GM12878 (cell line): ENCODE measurements around the gene STX8. TPM values are rescaled to one million over a fixed set of nuclear protein-coding genes. Genes with fewer than 3 reads are reported as not detected.

Experiments
- ATAC-seq: fragments of 200-7000 bp; cut with Tn5 transposase; 3 replicates; pipeline ENCODE4 v1.9.1; 2020; ENCODE audit warnings: mild to moderate bottlenecking, moderate library complexity
- BruUV-seq: library from RNA; stranded (reverse); fragments of 400-500 nt; replicated peaks from 2 replicates; lab custom pipeline; 2021; lab: Mats Ljungman, UMichigan
- CTCF ChIA-PET: fragments of 300-600 bp; sonication (Branson Sonifier 250); formaldehyde crosslinking; extraction: SDS; loops from one replicate; lab custom pipeline; 2021; ENCODE audit warnings: inconsistent platforms; lab: Yijun Ruan, JAX
- POLR2A ChIA-PET: fragments of 350-600 bp; formaldehyde crosslinking; extraction: SDS; loops from one replicate; lab custom pipeline; 2021; ENCODE audit warnings: inconsistent platforms; lab: Charles Lee
- RAD21 ChIA-PET: fragments of 300-600 bp; sonication (Branson Sonifier 250); formaldehyde crosslinking; loops from one replicate; lab custom pipeline; 2023; ENCODE audit warnings: antibody characterized with exemption; ENCODE audit not compliant: unreplicated experiment; lab: Charles Lee
- SMC1A ChIA-PET: fragments of 300-600 bp; sonication (Branson Sonifier 250); formaldehyde crosslinking; loops from one replicate; lab custom pipeline; 2023; ENCODE audit not compliant: unreplicated experiment, uncharacterized antibody; lab: Charles Lee
- DNase-seq: peaks from one replicate; pipeline ENCODE4 v3.0.0-alpha.2; 2011; ENCODE audit warnings: low read depth, low spot score
- FAIRE-seq: peaks from 3 replicates; lab custom pipeline; 2011; peaks lifted over from hg19 to GRCh38; lab: Jason Lieb, UNC
- H2AFZ ChIP-seq: 2 replicates; pipeline ENCODE4 v1.6.0; 2011; ENCODE audit warnings: low read depth, low read length, control low read depth; ENCODE audit not compliant: control insufficient read depth
- H3K27ac ChIP-seq: 2 replicates; pipeline ENCODE4 v1.5.1; 2011; ENCODE audit warnings: control low read depth; ENCODE audit not compliant: control insufficient read depth, insufficient read depth
- H3K27me3 ChIP-seq, 2 experiments: replicated peaks in 1 of 2; 2 replicates each; pipeline versions ENCODE4 v1.6.0 to v1.6.1; 2011; ENCODE audit warnings: low read length in 1 of 2; ENCODE audit not compliant: control insufficient read depth in 2 of 2, insufficient read depth in 2 of 2
- H3K36me3 ChIP-seq, 2 experiments: 2 replicates each; pipeline ENCODE4 v1.5.1; 2011; ENCODE audit warnings: low read length in 1 of 2; ENCODE audit not compliant: control insufficient read depth in 2 of 2, insufficient read depth in 2 of 2
- H3K4me1 ChIP-seq: 2 replicates; pipeline ENCODE4 v1.6.1; 2011; ENCODE audit warnings: mild to moderate bottlenecking, low read length, moderate library complexity, mixed read lengths; ENCODE audit not compliant: control insufficient read depth, insufficient read depth
- H3K4me2 ChIP-seq: 2 replicates; pipeline ENCODE4 v1.6.0; 2011; ENCODE audit warnings: control low read depth; ENCODE audit not compliant: control insufficient read depth, insufficient read depth
- H3K4me3 ChIP-seq: fragments of 200-600 bp; sonication (generic); 2 replicates; pipeline ENCODE4 v1.5.1; 2016
- H3K79me2 ChIP-seq: 2 replicates; pipeline ENCODE4 v1.6.0; 2011; ENCODE audit warnings: low read length; ENCODE audit not compliant: control insufficient read depth, insufficient read depth
- H3K9ac ChIP-seq: 2 replicates; pipeline ENCODE4 v1.8.0; 2011; ENCODE audit warnings: low read length, control low read depth, mixed read lengths; ENCODE audit not compliant: control insufficient read depth, insufficient read depth
- H3K9me3 ChIP-seq: replicated peaks from 3 replicates; pipeline ENCODE4 v1.5.1; 2011; ENCODE audit warnings: mild to moderate bottlenecking, low read length; ENCODE audit not compliant: control insufficient read depth, insufficient read depth
- H4K20me1 ChIP-seq: 2 replicates; pipeline ENCODE4 v1.6.0; 2011; ENCODE audit not compliant: control insufficient read depth, insufficient read depth
- BHLHE40 ChIP-seq, 2 experiments: fragments of 450-650 bp in 1 of 2; IDR thresholded peaks; 2 replicates each; pipeline ENCODE4 v1.6.1; 2011 to 2017; ENCODE audit warnings: low read depth in 2 of 2, borderline replicate concordance in 1 of 2, improper control_type of control experiment in 1 of 2, low read length in 1 of 2, mild to moderate bottlenecking in 1 of 2
- CBFB ChIP-seq: IDR thresholded peaks from 2 replicates; pipeline ENCODE4 v1.6.1; 2016; ENCODE audit warnings: antibody characterized with exemption, low read depth
- CHD1 ChIP-seq: IDR thresholded peaks from 2 replicates; pipeline ENCODE4 v1.6.1; 2012; ENCODE audit warnings: low read depth, low read length, improper control_type of control experiment
- FOXM1 ChIP-seq: IDR thresholded peaks from 2 replicates; pipeline ENCODE4 v1.6.1; 2012; ENCODE audit warnings: low read depth, mild to moderate bottlenecking, inconsistent platforms, low read length, moderate library complexity
- GABPA ChIP-seq: IDR thresholded peaks from 2 replicates; pipeline ENCODE4 v1.6.1; 2014; ENCODE audit warnings: antibody characterized with exemption, low read depth, mild to moderate bottlenecking, inconsistent platforms
- HDAC6 ChIP-seq: fragments of 200-600 bp; sonication (generic); IDR thresholded peaks from one replicate; pipeline ENCODE4 v1.8.0; 2017; ENCODE audit warnings: antibody characterized with exemption; ENCODE audit not compliant: unreplicated experiment
- JUND ChIP-seq: IDR thresholded peaks from 2 replicates; pipeline ENCODE4 v1.6.1; 2012; ENCODE audit warnings: low read depth, mild to moderate bottlenecking, low read length, improper control_type of control experiment, moderate library complexity
- KAT2A ChIP-seq: conservative IDR thresholded peaks from 2 replicates; pipeline ENCODE4 v1.6.1; 2011; ENCODE audit warnings: low read depth, low read length; ENCODE audit not compliant: control insufficient read depth
- MTA2 ChIP-seq: fragments of 450-650 bp; IDR thresholded peaks from 2 replicates; pipeline ENCODE4 v1.6.1; 2016; ENCODE audit warnings: low read depth, mild to moderate bottlenecking, moderate library complexity
- NBN ChIP-seq: fragments of 450-650 bp; IDR thresholded peaks from 2 replicates; pipeline ENCODE4 v1.6.1; 2016
- NFYB ChIP-seq: IDR thresholded peaks from 2 replicates; pipeline ENCODE4 v1.6.1; 2011; ENCODE audit warnings: low read depth, mild to moderate bottlenecking, low read length, improper control_type of control experiment, moderate library complexity; ENCODE audit not compliant: insufficient read depth
- NR2F1 ChIP-seq: fragments of 450-650 bp; conservative IDR thresholded peaks from 2 replicates; pipeline ENCODE4 v1.6.1; 2017; ENCODE audit warnings: mild to moderate bottlenecking
- PML ChIP-seq: IDR thresholded peaks from 2 replicates; pipeline ENCODE4 v1.6.1; 2012; ENCODE audit warnings: low read length, inconsistent platforms
- ZSCAN29 ChIP-seq: fragments of 450-650 bp; IDR thresholded peaks from 2 replicates; pipeline ENCODE4 v1.6.1; 2017; ENCODE audit warnings: mild to moderate bottlenecking, moderate library complexity
- WGBS: methylation state at CpG from one replicate; pipeline ENCODE4 v1.1.6; 2016; ENCODE audit warnings: low lambda C conversion rate; ENCODE audit not compliant: insufficient replicate concordance, insufficient coverage; ENCODE audit errors: missing lambda C conversion rate; 5-methylcytosine and 5-hydroxymethylcytosine counted together
- in situ Hi-C: fragments of 300-500 bp; cut with MboI; formaldehyde crosslinking; loops from 9 replicates; pipeline ENCODE4 v1.14.3; 2018; ENCODE audit warnings: mixed read lengths
- intact Hi-C: fragments of 100-400 bp; cut with micrococcal nuclease; formaldehyde crosslinking; loops from one replicate; pipeline ENCODE4 v1.14.2; 2022; ENCODE audit not compliant: unreplicated experiment
- polyA plus RNA-seq, 11 experiments: library from polyadenylated mRNA; depleted of rRNA in 4 of 11; unstranded in 6 of 11; stranded (reverse) in 5 of 11; fragments of >200 nt; fragmentation: Nextera tagmentation in 4 of 11; fragmentation: Illumina TruSeq in 1 of 11; extraction: Ambion mirVana in 4 of 11; extraction: Trizol in 1 of 11; gene quantifications; 1 replicate in 1 of 11; 2 replicates in 10 of 11; pipeline versions ENCODE4 v1.2.1 to v1.2.3, GENCODE V29; 2011 to 2016; ENCODE audit warnings: inconsistent platforms in 2 of 11, missing spikeins in 2 of 11, low read depth in 1 of 11
- total RNA-seq, 4 experiments: library from RNA; depleted of rRNA in 3 of 4; stranded (reverse); fragments of >200 nt in 3 of 4; fragmentation: Illumina TruSeq in 1 of 4; extraction: Trizol in 1 of 4; gene quantifications; 2 replicates each; pipeline versions ENCODE4 v1.2.1 to v1.2.3, GENCODE V29; 2013 to 2021
- TF ChIP-seq, protein P1 (sequence below): fragments of 450-650 bp; formaldehyde crosslinking; IDR thresholded peaks from 2 replicates; pipeline ENCODE4 v1.4.0; 2020; ENCODE audit warnings: mild to moderate bottlenecking, moderate library complexity

The STX8 gene
- total and polyA plus RNA-seq, 10 of the 15 experiments (the other 5 are each of a cell fraction or from before 2014, with no cell fraction given) = 47.9 to 151 (median 72.9) TPM

DNA sequence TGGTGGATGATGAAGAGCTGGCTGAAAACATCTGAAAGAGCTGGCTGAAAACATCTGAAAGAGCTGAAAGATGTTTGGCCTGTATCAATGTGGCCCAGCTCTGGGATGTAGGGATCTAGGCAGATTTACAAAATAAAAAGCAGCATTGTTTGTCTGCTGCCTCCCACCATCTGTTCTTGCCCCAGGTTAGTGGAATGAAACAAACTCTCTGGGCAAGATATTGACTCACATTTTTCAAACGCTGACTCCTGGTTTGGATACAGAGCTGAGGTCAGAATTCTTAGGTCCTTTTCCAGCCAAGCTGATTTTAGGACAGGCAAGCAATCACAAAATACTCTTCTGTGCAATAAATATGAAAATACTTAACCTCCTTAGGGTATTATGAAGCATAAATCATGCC lies 139.0 kb downstream of the STX8 start:
- SMC1A ChIA-PET = no interaction called here
- Histone ChIP-seq H3K36me3 (no peaks in the 10 kb centered on the region), H3K27me3 (no peaks in the 10 kb centered on the region), H3K4me3 (no peak overlapping the region)
- no peak for FAIRE-seq
- no TSS peak for BruUV-seq
- no peak for ATAC-seq
- TF ChIP-seq KAT2A (no peak), JUND (no peak), CBFB (no peak), NFYB (no peak), CHD1 (no peak), PML (no peak), HDAC6 (no peak), FOXM1 (no peak), NBN (no peak), NR2F1 (no peak), MTA2 (no peak), ZSCAN29 (no peak), BHLHE40 (IDR thresholded peaks at IDR 0.05; ENCODE audit: borderline replicate concordance in 1 of 2, low read depth in 2 of 2, low read length in 1 of 2) (no peak), GABPA (no peak)
- TF ChIP-seq, protein P1, sequence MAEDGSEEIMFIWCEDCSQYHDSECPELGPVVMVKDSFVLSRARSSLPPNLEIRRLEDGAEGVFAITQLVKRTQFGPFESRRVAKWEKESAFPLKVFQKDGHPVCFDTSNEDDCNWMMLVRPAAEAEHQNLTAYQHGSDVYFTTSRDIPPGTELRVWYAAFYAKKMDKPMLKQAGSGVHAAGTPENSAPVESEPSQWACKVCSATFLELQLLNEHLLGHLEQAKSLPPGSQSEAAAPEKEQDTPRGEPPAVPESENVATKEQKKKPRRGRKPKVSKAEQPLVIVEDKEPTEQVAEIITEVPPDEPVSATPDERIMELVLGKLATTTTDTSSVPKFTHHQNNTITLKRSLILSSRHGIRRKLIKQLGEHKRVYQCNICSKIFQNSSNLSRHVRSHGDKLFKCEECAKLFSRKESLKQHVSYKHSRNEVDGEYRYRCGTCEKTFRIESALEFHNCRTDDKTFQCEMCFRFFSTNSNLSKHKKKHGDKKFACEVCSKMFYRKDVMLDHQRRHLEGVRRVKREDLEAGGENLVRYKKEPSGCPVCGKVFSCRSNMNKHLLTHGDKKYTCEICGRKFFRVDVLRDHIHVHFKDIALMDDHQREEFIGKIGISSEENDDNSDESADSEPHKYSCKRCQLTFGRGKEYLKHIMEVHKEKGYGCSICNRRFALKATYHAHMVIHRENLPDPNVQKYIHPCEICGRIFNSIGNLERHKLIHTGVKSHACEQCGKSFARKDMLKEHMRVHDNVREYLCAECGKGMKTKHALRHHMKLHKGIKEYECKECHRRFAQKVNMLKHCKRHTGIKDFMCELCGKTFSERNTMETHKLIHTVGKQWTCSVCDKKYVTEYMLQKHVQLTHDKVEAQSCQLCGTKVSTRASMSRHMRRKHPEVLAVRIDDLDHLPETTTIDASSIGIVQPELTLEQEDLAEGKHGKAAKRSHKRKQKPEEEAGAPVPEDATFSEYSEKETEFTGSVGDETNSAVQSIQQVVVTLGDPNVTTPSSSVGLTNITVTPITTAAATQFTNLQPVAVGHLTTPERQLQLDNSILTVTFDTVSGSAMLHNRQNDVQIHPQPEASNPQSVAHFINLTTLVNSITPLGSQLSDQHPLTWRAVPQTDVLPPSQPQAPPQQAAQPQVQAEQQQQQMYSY (CRISPR knock-in tag) = no peak
- TF ChIP-seq, all 136 proteins: peak for 0
- Histone ChIP-seq H3K79me2 (no peaks in the 10 kb centered on the region), H3K27ac (no peak overlapping the region), H4K20me1 (no peaks in the 10 kb centered on the region; the same call in 1 of the 2 replicates), H3K9ac (no peak overlapping the region), H3K4me2 (no peak overlapping the region), H3K4me1 (peaks cover 22% of the 10 kb centered on the region), H3K9me3 (no peaks in the 10 kb centered on the region; the same call in 2 of the 3 replicates), H2AFZ (no peak overlapping the region)
- ChIA-PET CTCF (no interaction called here), POLR2A (no interaction called here), RAD21 (no interaction called here)
- no peak for DNase-seq
- in situ Hi-C loops (no loop called here), intact Hi-C loops (no loop called here)
- WGBS = 89% methylated on average over 1 of the region's 1 CpG
